Osteoblast (primary cell): ENCODE results near the gene PACC1. TPM values are rescaled to one million over a fixed set of nuclear protein-coding genes. Genes with fewer than 3 reads are reported as not detected.

ENCODE experiments used
- DNase-seq: peaks from one replicate; pipeline ENCODE4 v3.0.0; 2011; ENCODE audit warnings: low spot score, mixed read lengths; ENCODE audit not compliant: insufficient read length; ENCODE audit errors: missing footprints
- H2AFZ ChIP-seq: 2 replicates; pipeline ENCODE4 v1.6.0; 2011; ENCODE audit warnings: mild to moderate bottlenecking, low read length
- H3K27ac ChIP-seq: 2 replicates; pipeline ENCODE4 v1.5.1; 2011; ENCODE audit warnings: mild to moderate bottlenecking, low read depth, low read length, moderate library complexity
- H3K27me3 ChIP-seq: 2 replicates; pipeline ENCODE4 v1.6.0; 2012; ENCODE audit warnings: mild to moderate bottlenecking, control low read depth, inconsistent platforms, low read length, moderate library complexity; ENCODE audit not compliant: insufficient read depth
- H3K36me3 ChIP-seq: 2 replicates; pipeline ENCODE4 v1.5.1; 2011; ENCODE audit warnings: mild to moderate bottlenecking, low read length, control low read depth, moderate library complexity; ENCODE audit not compliant: insufficient read depth
- H3K4me1 ChIP-seq: 2 replicates; pipeline ENCODE4 v1.5.1; 2011; ENCODE audit warnings: mild to moderate bottlenecking, low read length, control low read depth, moderate library complexity; ENCODE audit not compliant: insufficient read depth
- H3K4me2 ChIP-seq: 2 replicates; pipeline ENCODE4 v1.6.0; 2011; ENCODE audit warnings: mild to moderate bottlenecking, low read length; ENCODE audit not compliant: insufficient read depth
- H3K4me3 ChIP-seq: fragments of 200-600 bp; sonication (generic); 3 replicates; pipeline ENCODE4 v1.5.1; 2012; ENCODE audit warnings: mild to moderate bottlenecking, low read length, inconsistent platforms; ENCODE audit not compliant: insufficient read depth
- H3K79me2 ChIP-seq: 2 replicates; pipeline ENCODE4 v1.6.0; 2012; ENCODE audit warnings: mild to moderate bottlenecking, low read length, control low read depth, inconsistent platforms; ENCODE audit not compliant: insufficient read depth
- H3K9me3 ChIP-seq: 2 replicates; pipeline ENCODE4 v1.5.1; 2011; ENCODE audit warnings: low read depth, low read length, control low read depth
- H4K20me1 ChIP-seq: 2 replicates; pipeline ENCODE4 v1.6.0; 2012; ENCODE audit warnings: mild to moderate bottlenecking, low read length, control low read depth; ENCODE audit not compliant: insufficient read depth
- total RNA-seq: library from RNA; depleted of rRNA; stranded (reverse); fragments of >200 nt; gene quantifications from 2 replicates; pipeline ENCODE4 v1.2.3, GENCODE V29; 2012
- TF ChIP-seq, protein P1 (sequence below): IDR thresholded peaks from 2 replicates; pipeline ENCODE4 v1.5.1; 2011; ENCODE audit warnings: mild to moderate bottlenecking, low read depth, low read length, moderate library complexity; ENCODE audit errors: extremely low read depth

PACC1 gene
- total RNA-seq, 1 donor = 6.5 TPM

- H3K79me2 ChIP-seq = no peaks in the 10 kb centered on the region
- no peak overlapping the region for H3K4me2 ChIP-seq
- TF ChIP-seq, protein P1, sequence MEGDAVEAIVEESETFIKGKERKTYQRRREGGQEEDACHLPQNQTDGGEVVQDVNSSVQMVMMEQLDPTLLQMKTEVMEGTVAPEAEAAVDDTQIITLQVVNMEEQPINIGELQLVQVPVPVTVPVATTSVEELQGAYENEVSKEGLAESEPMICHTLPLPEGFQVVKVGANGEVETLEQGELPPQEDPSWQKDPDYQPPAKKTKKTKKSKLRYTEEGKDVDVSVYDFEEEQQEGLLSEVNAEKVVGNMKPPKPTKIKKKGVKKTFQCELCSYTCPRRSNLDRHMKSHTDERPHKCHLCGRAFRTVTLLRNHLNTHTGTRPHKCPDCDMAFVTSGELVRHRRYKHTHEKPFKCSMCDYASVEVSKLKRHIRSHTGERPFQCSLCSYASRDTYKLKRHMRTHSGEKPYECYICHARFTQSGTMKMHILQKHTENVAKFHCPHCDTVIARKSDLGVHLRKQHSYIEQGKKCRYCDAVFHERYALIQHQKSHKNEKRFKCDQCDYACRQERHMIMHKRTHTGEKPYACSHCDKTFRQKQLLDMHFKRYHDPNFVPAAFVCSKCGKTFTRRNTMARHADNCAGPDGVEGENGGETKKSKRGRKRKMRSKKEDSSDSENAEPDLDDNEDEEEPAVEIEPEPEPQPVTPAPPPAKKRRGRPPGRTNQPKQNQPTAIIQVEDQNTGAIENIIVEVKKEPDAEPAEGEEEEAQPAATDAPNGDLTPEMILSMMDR = peak; percentile 95
- DNase-seq = peak; percentile 88
- no peaks in the 10 kb centered on the region for H4K20me1 ChIP-seq
- H3K4me3 ChIP-seq = no peak overlapping the region
- peaks cover 7% of the 10 kb centered on the region for H3K4me1 ChIP-seq
- H3K27ac ChIP-seq = no peak overlapping the region
- H3K9me3 ChIP-seq = no peaks in the 10 kb centered on the region
- H2AFZ ChIP-seq = no peak overlapping the region
- H3K27me3 ChIP-seq = no peaks in the 10 kb centered on the region
- H3K36me3 ChIP-seq = peaks cover 2% of the 10 kb centered on the region
Measured at GRCh38 chr1:212368073-212368484, 46.6 kb downstream of the PACC1 start.

DNA sequence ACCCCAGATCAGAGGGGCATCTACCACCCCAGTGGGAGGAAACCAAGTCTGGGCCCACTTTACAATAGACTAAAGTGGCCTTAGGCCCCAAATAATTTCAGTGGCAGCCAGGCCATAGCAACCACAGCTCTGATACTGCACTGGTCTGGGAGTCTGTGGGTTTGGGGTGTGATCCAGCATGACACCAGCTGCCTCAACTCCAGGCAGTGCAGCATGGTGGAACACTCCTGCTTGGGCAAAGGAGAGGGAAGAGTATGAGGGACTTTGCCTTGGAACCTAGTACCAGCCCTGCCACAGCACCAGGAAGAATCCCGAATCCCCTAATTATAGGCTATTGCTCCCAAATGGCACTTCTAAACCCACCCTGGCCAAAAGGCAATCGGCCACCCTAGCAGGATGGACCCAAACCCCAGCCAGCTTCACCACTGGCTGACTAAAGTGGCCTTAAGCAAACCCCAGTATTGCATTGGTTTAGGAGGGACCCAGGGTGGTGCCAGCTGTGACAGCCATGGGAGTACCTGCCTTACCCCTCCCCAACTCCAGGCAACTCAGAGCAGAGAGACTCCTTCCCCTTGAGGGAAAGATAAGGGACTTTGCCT lies 47.1 kb downstream of the PACC1 start:
- H3K36me3 ChIP-seq = peaks cover 3% of the 10 kb centered on the region
- H3K27me3 ChIP-seq = no peaks in the 10 kb centered on the region
- H3K79me2 ChIP-seq = no peaks in the 10 kb centered on the region
- no peak overlapping the region for H2AFZ ChIP-seq
- peaks cover 7% of the 10 kb centered on the region for H3K4me1 ChIP-seq
- no peaks in the 10 kb centered on the region for H3K9me3 ChIP-seq
- peak overlapping the region; percentile 4 for H3K27ac ChIP-seq
- H4K20me1 ChIP-seq = no peaks in the 10 kb centered on the region
- H3K4me2 ChIP-seq = no peak overlapping the region
- TF ChIP-seq, protein P1 = no peak
- DNase-seq = no peak
- H3K4me3 ChIP-seq = no peak overlapping the region

DNA sequence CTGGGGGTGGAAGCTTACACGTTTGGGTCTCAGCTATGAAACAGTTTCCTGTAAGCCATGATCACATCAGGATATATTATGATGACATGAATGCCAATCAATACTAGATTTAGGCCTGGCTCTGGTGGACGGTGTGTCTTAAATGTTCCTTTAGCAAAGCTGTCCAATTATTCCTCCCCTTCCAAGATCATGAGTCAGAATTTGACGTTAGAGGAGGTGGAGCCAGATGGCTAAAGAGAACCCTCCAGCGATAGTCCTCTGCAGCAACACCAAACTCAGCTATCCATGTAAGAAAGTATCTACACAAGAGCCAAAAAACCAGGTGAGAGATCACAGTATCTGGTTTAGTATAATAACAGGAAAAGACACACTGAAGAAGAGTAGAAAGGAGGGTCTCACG lies 47.8 kb downstream of the PACC1 start:
- Histone ChIP-seq H3K4me3 (no peak overlapping the region), H3K27ac (peak overlapping the region; percentile 4), H3K36me3 (peaks cover 6% of the 10 kb centered on the region), H3K4me1 (peaks cover 7% of the 10 kb centered on the region), H4K20me1 (no peaks in the 10 kb centered on the region), H3K27me3 (no peaks in the 10 kb centered on the region), H3K79me2 (no peaks in the 10 kb centered on the region), H3K9me3 (no peaks in the 10 kb centered on the region), H2AFZ (no peak overlapping the region), H3K4me2 (no peak overlapping the region)
- TF ChIP-seq, protein P1 = no peak
- DNase-seq = no peak

GRCh38 chr1:212364985-212365384 lies 49.7 kb downstream of the PACC1 start:
- no peaks in the 10 kb centered on the region for H3K79me2 ChIP-seq
- H3K9me3 ChIP-seq = no peaks in the 10 kb centered on the region
- H2AFZ ChIP-seq = no peak overlapping the region
- H3K4me2 ChIP-seq = no peak overlapping the region
- H3K4me1 ChIP-seq = peaks cover 7% of the 10 kb centered on the region
- no peak for DNase-seq
- no peaks in the 10 kb centered on the region for H4K20me1 ChIP-seq
- TF ChIP-seq, protein P1 = no peak
- H3K4me3 ChIP-seq = no peak overlapping the region
- no peaks in the 10 kb centered on the region for H3K27me3 ChIP-seq
- peaks cover 17% of the 10 kb centered on the region for H3K36me3 ChIP-seq
- no peak overlapping the region for H3K27ac ChIP-seq
